Measurements from ENCODE around the gene CUEDC2.
"Not testable (repeated sequence)": the region's sequence is repeated elsewhere in the genome, so short reads cannot be mapped to it uniquely, and the experiment has no call there.

Gene CUEDC2

DNA sequence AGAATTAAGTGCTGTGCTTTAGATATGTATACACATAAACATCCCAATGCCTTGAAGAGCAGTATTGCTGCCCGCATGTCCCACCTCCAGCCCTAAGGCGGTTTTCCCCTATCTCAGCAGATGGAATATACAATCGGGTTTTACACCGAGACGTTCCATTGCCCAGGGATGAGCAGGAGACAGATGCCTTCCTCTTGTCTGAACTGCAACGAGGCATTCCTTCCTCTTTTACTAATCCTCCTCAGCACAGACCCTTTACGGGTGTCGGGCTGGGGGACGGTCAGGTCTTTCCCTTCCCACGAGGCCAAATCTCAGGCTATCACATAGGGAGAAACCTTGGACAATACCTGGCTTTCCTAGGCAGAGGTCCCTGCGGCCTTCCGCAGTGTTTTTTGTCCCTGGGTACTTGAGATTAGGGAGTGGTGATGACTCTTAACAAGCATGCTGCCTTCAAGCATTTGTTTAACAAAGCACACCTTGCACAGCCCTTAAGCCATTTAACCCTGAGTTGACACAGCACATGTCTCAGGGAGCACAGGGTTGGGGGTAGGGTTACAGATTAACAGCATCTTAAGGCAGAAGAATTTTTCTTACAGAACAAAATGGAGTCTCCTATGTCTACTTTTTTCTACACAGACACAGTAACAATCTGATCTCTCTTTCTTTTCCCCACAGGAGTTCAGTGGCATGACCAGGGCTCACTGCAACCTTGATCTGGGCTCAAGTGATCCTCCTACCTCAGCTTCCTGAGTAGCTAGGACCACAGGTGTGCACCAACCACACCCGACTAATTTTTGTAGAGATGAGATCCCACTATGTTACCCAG lies 22.5 kb upstream of the CUEDC2 start:
- DNase-seq (ENCODE audit: low read depth) = not testable (repeated sequence)

DNA sequence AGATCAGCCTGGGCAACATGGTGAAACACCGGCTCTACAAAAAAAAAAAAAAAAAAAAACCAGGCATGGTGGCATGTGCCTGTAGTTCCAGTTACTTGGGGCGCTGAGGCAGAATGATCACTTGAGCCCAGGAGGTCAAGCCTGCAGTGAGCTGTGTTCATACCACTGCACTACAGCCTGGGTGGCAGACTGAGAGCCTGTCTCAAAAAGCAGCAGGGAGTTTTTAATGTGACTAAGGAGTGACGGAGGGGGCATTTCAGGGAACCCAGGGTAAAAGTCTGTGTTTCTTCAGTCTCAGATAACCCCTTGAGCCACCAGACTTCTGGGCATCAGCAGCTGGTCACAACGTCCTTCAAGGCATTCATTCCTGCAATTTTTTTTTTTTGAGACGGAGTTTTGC lies 21.1 kb upstream of the CUEDC2 start:
- DNase-seq (ENCODE audit: low read depth) = no peak

- DNase-seq (ENCODE audit: low read depth) = no peak
These were observed 20.4 kb upstream of the CUEDC2 start for GRCh38 chr10:102452672-102453340.

- no peak for DNase-seq (ENCODE audit: low read depth)
These were observed 19.0 kb upstream of the CUEDC2 start, which contains the start of gene C10orf95 for GRCh38 chr10:102451105-102451969. C10orf95 (minus strand) TSS chr10:102451543; CDS start chr10:102451093, 450 bp downstream.

GRCh38 chr10:102450374-102451104 lies 18.2 kb upstream of the CUEDC2 start:
- peak; percentile 79 for DNase-seq (ENCODE audit: low read depth)

DNA sequence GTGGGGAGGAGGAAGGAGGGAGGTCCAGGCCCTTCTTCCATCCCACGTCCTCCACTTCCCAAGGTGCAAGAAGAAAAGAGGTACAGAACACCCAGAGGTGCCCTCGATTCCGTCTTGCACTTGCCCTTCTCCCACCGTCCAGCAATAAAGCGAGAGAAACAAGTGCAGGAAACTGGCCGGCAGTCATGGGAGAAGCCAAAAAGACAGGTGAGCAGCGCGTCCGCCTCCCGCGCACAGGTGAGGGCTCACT lies 17.7 kb upstream of the CUEDC2 start:
- DNase-seq (ENCODE audit: low read depth) = no peak

- DNase-seq (ENCODE audit: low read depth) = peak; percentile 82
These were observed 17.1 kb upstream of the CUEDC2 start for GRCh38 chr10:102449321-102450123.

DNA sequence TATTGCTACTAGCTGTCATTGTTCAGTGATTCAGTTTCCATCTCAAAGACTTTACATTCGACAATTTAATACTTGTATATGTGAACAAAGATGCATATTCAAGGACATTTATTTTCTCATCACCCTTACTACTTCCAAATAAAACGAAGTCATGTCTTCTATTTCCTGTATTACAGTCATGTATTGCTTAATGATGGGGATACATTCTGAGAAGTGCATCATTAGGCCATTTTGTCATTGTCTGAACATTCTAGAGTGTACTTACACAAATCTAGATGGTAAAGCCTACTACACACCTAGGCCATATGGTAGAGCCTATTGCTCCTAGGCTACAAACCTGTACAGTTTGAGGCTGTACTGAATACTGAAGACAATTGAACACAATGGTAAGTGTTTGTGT lies 12.5 kb upstream of the CUEDC2 start:
- no peak for DNase-seq (ENCODE audit: low read depth)

GRCh38 chr10:102438374-102438773 lies 6.0 kb upstream of the CUEDC2 start:
- DNase-seq (ENCODE audit: low read depth) = no peak

DNA sequence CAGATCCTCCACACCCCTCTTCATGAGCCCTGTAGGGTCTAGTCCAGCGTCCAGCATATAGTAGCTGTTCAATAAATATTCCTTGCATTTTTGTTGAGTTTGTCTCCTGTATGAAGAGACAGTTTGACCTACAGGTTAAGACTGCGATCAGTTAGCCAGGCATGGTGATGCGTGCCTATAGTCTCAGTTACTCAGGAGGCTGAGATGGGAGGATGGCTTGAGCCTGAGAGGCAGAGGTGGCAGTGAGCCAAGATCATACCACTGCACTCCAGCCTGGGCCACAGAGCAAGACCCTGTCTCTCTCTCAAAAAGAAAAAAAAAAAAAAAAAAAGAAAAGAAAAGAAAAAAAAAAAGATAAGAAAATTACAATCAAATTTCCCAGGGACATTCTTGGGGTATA lies 5.1 kb upstream of the CUEDC2 start:
- no peak for DNase-seq (ENCODE audit: low read depth)

GRCh38 chr10:102436312-102436711 lies 3.9 kb upstream of the CUEDC2 start:
- DNase-seq (ENCODE audit: low read depth) = no peak

DNA sequence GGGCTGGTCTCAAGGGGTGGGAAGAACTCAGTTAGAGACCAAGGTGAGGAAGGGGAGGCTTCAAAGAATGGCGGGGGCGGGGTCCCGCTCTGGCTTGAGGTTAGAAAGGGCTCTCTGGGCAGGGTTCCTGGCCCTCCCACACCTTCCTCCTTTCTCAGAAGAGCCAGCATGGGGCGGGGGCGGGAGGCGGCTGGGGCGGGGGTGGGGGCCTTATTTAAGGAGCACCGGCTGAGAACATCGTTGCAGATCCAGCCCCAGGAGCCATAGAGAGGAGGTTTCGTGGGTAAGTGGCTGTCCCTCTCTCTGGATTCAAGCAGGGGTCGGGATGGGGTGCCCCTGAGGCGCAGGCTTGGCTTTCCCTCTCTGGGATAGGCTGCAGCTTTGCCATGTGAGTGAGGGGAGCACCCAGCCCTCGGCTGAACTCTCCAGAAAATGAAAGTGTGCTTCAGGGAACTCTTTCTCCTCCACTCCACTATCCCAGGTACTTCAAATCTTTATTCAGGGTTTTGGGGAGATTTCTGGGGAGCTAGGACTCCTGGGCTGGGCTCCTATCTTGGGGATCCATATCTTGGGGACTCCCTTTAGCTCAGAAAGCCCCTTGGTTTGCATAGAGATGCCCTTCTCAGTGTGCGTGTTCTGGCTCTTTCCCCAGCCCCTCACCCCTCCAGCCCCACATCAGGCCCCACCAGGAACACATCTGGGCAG lies 3.3 kb upstream of the CUEDC2 start:
- DNase-seq (ENCODE audit: low read depth) = no peak

GRCh38 chr10:102435133-102435497 lies 2.7 kb upstream of the CUEDC2 start:
- no peak for DNase-seq (ENCODE audit: low read depth)

GRCh38 chr10:102434394-102435132 lies 2.2 kb upstream of the CUEDC2 start:
- DNase-seq (ENCODE audit: low read depth) = no peak

- DNase-seq (ENCODE audit: low read depth) = no peak
These were observed 1.3 kb upstream of the CUEDC2 start for GRCh38 chr10:102433619-102434046.

- no peak for DNase-seq (ENCODE audit: low read depth)
These were observed 786 bp downstream of the CUEDC2 start for GRCh38 chr10:102431452-102432124.

DNA sequence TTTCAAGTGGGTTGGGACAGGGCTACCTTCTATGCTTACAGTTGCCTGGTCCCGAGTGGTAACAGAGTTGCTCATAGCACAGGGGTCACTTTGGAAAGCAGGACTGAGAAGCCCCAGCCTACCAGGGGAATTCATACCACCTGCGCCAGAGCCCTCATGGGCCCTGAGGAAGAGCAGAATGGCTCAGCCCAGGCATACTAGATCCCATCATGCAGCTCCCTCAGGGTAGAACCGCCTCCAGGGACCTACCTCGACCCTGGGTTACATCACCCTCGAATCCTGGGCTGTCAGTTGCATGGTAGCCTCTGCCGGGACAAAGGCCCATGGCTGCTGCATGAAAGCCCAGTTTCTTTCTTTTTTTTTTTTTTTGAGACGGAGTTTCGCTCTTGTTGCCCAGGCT lies 2.9 kb downstream of the CUEDC2 start:
- no peak for DNase-seq (ENCODE audit: low read depth)

GRCh38 chr10:102426803-102427287 lies 5.5 kb downstream of the CUEDC2 start:
- DNase-seq (ENCODE audit: low read depth) = no peak

DNA sequence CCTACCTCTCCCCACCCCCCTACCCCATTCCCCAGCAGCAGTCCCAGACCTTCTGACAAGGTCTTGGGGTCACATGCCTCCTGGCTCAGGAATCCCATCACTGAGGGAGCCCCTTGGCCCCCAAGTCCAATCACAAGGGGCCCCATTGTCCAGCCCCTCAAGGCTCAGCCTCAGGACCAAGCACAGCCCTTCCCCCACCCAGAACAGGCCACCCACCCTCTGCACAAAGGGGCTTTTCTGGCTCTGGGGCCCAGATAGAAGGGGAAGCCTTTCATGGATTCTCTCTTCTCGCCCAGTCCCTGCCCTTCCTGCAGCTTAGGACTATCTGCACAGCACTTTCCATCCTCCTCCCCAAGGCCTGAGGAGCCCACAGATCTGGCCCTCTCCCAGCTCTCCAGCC lies 6.9 kb downstream of the CUEDC2 start:
- DNase-seq (ENCODE audit: low read depth) = no peak
